Measurements from ENCODE around the gene MMAB. TPM values are rescaled to one million over a fixed set of nuclear protein-coding genes. Genes with fewer than 3 reads are reported as not detected.

Gene MMAB
- total and polyA plus RNA-seq, 2 experiments from 2014 or later = 89.4 to 174 TPM

DNA sequence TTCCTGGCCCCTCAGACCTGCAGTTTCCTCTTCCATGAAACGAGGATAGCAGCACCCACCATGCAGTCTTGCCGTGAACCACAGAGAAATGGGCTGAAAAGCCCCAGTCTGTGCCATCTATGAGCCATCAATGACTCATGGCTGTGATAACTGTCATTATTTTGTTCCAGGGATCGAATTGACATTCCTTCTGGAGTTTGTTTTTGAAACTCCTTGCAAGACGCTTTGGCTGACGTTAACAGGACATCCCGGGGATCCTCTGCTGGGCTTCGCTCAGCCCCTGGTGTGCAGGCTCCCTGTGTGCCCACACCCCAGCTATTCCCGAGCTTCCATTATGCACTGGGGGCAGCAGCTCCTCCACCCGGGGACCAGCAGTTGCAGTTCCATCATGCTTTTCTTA lies 33.8 kb downstream of the MMAB start:
- DNase-seq (ENCODE audit: low read depth in 1 of 2, low spot score in 1 of 2) = peak in 1 of 2 donors; percentile 21
- Histone ChIP-seq H3K27ac (no peak overlapping the region), H3K4me1 (ENCODE audit: low read depth) (peaks cover 29% of the 10 kb centered on the region), H3K36me3 (no peaks in the 10 kb centered on the region), H3K27me3 (no peaks in the 10 kb centered on the region), H3K4me3 (no peak overlapping the region), H3K9me3 (ENCODE audit: low read depth) (no peaks in the 10 kb centered on the region)
- no peak for TF ChIP-seq CTCF (IDR thresholded peaks at IDR 0.05; ENCODE audit: low read depth, low read length)

- no peak for TF ChIP-seq CTCF (IDR thresholded peaks at IDR 0.05; ENCODE audit: low read depth, low read length)
- H3K27ac ChIP-seq = peak overlapping the region; percentile 66
- DNase-seq (ENCODE audit: low read depth in 1 of 2, low spot score in 1 of 2) = peak; percentile 46 to 62
Measured at GRCh38 chr12:109538191-109538863, 35.0 kb downstream of the MMAB start.

DNA sequence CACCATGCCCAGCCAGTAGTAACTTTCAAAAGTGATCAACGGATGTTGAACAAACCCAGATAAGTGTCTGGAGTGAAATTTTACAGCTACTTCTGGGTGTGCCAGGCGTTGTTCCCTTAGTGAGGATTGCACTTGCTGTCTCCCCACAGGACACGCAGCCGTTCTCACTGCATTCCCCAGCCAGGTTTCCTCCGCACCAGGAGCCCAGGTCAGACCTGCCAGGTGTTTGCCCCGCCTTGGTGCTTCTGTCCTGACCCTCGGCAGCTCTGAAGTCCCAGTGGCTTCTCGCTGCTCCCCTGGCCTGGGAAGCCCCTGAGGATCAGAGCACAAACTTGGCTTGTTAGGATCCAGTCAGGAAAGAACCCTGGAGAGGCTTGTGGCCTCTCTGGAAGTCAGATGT lies 36.2 kb downstream of the MMAB start:
- H3K27ac ChIP-seq = no peak overlapping the region
- peaks cover 40% of the 10 kb centered on the region for H3K4me1 ChIP-seq (ENCODE audit: low read depth)
- H3K9me3 ChIP-seq (ENCODE audit: low read depth) = no peaks in the 10 kb centered on the region
- TF ChIP-seq CTCF (IDR thresholded peaks at IDR 0.05; ENCODE audit: low read depth, low read length) = no peak
- no peaks in the 10 kb centered on the region for H3K27me3 ChIP-seq
- no peak for DNase-seq (ENCODE audit: low read depth in 1 of 2, low spot score in 1 of 2)
- H3K36me3 ChIP-seq = no peaks in the 10 kb centered on the region
- H3K4me3 ChIP-seq = no peak overlapping the region

More at GRCh38 chr12:109538191-109538863, 35.0 kb downstream of the MMAB start:
- no peaks in the 10 kb centered on the region for H3K27me3 ChIP-seq
- no peaks in the 10 kb centered on the region for H3K36me3 ChIP-seq
- no peaks in the 10 kb centered on the region for H3K9me3 ChIP-seq (ENCODE audit: low read depth)
- peaks cover 37% of the 10 kb centered on the region for H3K4me1 ChIP-seq (ENCODE audit: low read depth)
- H3K4me3 ChIP-seq = no peak overlapping the region

DNA sequence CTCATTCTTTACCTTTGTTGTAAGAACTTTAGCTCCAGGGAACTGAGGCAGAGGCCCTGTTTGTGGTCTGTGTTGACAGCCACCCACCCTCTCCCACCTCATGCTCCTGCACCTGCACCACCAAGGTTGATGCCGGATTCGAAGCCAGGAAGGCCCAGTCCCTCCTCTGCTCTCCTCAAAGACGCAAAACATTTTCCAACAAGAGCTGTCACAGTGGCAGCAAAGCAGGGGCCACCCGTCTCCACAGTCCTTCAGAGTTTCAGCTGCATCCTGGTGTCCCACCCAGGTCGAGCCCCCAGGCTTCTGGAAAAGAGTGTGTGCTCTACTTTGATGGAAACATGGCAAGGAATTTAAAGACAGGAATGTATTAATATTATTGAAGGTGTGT lies 37.4 kb downstream of the MMAB start:
- no peaks in the 10 kb centered on the region for H3K27me3 ChIP-seq
- no peaks in the 10 kb centered on the region for H3K9me3 ChIP-seq (ENCODE audit: low read depth)
- H3K4me1 ChIP-seq (ENCODE audit: low read depth) = peaks cover 45% of the 10 kb centered on the region
- DNase-seq (ENCODE audit: low read depth in 1 of 2, low spot score in 1 of 2) = no peak
- H3K4me3 ChIP-seq = no peak overlapping the region
- H3K36me3 ChIP-seq = no peaks in the 10 kb centered on the region
- TF ChIP-seq CTCF (IDR thresholded peaks at IDR 0.05; ENCODE audit: low read depth, low read length) = no peak
- H3K27ac ChIP-seq = no peak overlapping the region

GRCh38 chr12:109535231-109535862 lies 38.0 kb downstream of the MMAB start:
- H3K36me3 ChIP-seq = no peaks in the 10 kb centered on the region
- no peaks in the 10 kb centered on the region for H3K9me3 ChIP-seq (ENCODE audit: low read depth)
- H3K27ac ChIP-seq = no peak overlapping the region
- H3K4me1 ChIP-seq (ENCODE audit: low read depth) = peaks cover 48% of the 10 kb centered on the region
- no peak for TF ChIP-seq CTCF (IDR thresholded peaks at IDR 0.05; ENCODE audit: low read depth, low read length)
- no peaks in the 10 kb centered on the region for H3K27me3 ChIP-seq
- no peak for DNase-seq (ENCODE audit: low read depth in 1 of 2, low spot score in 1 of 2)
- no peak overlapping the region for H3K4me3 ChIP-seq
